Brain microvascular endothelial cell (primary cell): ENCODE results near the gene NR1I3.

Source experiments
- DNase-seq: peaks from one replicate; pipeline ENCODE4 v3.0.0-alpha.2; 2020
- H3K27ac ChIP-seq: fragments of 250-450 bp; sonication (Bioruptor Pico); 2 replicates; pipeline ENCODE4 v1.5.1; 2020; ENCODE audit warnings: mild to moderate bottlenecking, moderate library complexity
- H3K27me3 ChIP-seq: fragments of 250-450 bp; sonication (Bioruptor Pico); replicated peaks from 2 replicates; pipeline ENCODE4 v1.5.1; 2020; ENCODE audit warnings: mild to moderate bottlenecking
- H3K36me3 ChIP-seq: fragments of 250-450 bp; sonication (Bioruptor Pico); replicated peaks from 2 replicates; pipeline ENCODE4 v1.5.1; 2020; ENCODE audit warnings: mild to moderate bottlenecking
- H3K4me3 ChIP-seq: 2 replicates; pipeline ENCODE4 v1.5.1; 2011; ENCODE audit warnings: low read depth, mild to moderate bottlenecking, control low read depth, low read length, moderate library complexity
- in situ Hi-C: cut with HindIII; loops from 2 replicates; pipeline ENCODE4 v1.10.0; 2017; ENCODE audit warnings: low sequenced_read_pairs, low pct_ligation_motif_present
- TF ChIP-seq, protein P1 (sequence below): IDR thresholded peaks from 2 replicates; pipeline ENCODE4 v1.5.1; 2011; ENCODE audit warnings: low read depth, mild to moderate bottlenecking, moderate library complexity, low read length, control low read depth, inconsistent platforms; ENCODE audit errors: missing control alignments

Gene NR1I3

DNA sequence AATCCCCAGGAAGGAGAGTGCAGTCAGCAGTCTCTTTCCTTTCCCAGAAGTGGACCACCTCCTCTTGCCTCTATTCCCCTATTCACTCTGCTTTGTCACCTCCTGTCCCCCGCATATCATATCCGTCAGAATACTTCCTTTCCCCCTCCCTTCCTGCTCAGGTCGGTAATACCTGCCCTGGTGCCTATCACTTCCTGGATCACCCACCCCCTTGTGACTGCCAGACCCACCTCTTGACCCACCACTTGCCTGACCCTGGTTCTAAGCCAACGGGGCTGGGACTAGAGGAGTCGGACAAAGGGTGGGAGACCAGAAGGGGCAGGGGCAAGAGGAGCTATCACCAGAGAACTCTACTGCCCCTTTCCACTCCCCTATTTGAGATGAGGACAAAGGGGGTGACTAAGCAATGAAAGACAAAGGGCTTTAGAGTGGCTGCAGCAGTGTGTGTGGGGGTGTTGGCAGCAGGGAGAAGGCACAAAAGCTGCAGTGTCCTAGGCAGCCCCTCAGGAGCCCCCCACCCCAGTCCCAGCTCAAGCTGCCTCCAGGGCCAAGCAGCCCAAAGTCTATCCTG lies 37.5 kb downstream of the NR1I3 start:
- Histone ChIP-seq H3K27me3 (no peaks in the 10 kb centered on the region), H3K4me3 (no peak overlapping the region), H3K27ac (peak overlapping the region; percentile 93), H3K36me3 (peaks cover 12% of the 10 kb centered on the region)
- no peak for DNase-seq
- in situ Hi-C loops: loop anchor here (25.0 kb wide), 1 partner anchor 187 kb away; no protein-coding TSS in a partner anchor
- TF ChIP-seq, protein P1, sequence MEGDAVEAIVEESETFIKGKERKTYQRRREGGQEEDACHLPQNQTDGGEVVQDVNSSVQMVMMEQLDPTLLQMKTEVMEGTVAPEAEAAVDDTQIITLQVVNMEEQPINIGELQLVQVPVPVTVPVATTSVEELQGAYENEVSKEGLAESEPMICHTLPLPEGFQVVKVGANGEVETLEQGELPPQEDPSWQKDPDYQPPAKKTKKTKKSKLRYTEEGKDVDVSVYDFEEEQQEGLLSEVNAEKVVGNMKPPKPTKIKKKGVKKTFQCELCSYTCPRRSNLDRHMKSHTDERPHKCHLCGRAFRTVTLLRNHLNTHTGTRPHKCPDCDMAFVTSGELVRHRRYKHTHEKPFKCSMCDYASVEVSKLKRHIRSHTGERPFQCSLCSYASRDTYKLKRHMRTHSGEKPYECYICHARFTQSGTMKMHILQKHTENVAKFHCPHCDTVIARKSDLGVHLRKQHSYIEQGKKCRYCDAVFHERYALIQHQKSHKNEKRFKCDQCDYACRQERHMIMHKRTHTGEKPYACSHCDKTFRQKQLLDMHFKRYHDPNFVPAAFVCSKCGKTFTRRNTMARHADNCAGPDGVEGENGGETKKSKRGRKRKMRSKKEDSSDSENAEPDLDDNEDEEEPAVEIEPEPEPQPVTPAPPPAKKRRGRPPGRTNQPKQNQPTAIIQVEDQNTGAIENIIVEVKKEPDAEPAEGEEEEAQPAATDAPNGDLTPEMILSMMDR: no peak

- in situ Hi-C loops: loop anchor here (25.0 kb wide), 1 partner anchor 188 kb away; no protein-coding TSS in a partner anchor
- no peak for DNase-seq
- H3K4me3 ChIP-seq: no peak overlapping the region
- TF ChIP-seq, protein P1: no peak
- no peak overlapping the region for H3K27ac ChIP-seq
- H3K27me3 ChIP-seq: no peaks in the 10 kb centered on the region
- peaks cover 11% of the 10 kb centered on the region for H3K36me3 ChIP-seq
Measured at GRCh38 chr1:161199506-161200139, 38.4 kb downstream of the NR1I3 start.

- in situ Hi-C loops: no loop called here
- H3K27me3 ChIP-seq: no peaks in the 10 kb centered on the region
- TF ChIP-seq, protein P1: no peak
- H3K36me3 ChIP-seq: peaks cover 6% of the 10 kb centered on the region
- DNase-seq: peak; percentile 54
- H3K4me3 ChIP-seq: peak within 1 kb of the TSS; percentile 55
- no peak within 1 kb of the TSS for H3K27ac ChIP-seq
Measured at GRCh38 chr1:161198897-161199431, 39.0 kb downstream of the NR1I3 start, which contains the start of gene ADAMTS4. TSS of gene ADAMTS4 (minus strand) at chr1:161199054. CDS start at chr1:161198627, 427 bp downstream.

- Histone ChIP-seq H3K27ac (no peak overlapping the region), H3K27me3 (no peaks in the 10 kb centered on the region), H3K4me3 (peak overlapping the region; percentile 55), H3K36me3 (peaks cover under 1% of the 10 kb centered on the region)
- in situ Hi-C loops: no loop called here
- TF ChIP-seq, protein P1: no peak
- DNase-seq: no peak
Measured at GRCh38 chr1:161198194-161198896, 39.7 kb downstream of the NR1I3 start.

DNA sequence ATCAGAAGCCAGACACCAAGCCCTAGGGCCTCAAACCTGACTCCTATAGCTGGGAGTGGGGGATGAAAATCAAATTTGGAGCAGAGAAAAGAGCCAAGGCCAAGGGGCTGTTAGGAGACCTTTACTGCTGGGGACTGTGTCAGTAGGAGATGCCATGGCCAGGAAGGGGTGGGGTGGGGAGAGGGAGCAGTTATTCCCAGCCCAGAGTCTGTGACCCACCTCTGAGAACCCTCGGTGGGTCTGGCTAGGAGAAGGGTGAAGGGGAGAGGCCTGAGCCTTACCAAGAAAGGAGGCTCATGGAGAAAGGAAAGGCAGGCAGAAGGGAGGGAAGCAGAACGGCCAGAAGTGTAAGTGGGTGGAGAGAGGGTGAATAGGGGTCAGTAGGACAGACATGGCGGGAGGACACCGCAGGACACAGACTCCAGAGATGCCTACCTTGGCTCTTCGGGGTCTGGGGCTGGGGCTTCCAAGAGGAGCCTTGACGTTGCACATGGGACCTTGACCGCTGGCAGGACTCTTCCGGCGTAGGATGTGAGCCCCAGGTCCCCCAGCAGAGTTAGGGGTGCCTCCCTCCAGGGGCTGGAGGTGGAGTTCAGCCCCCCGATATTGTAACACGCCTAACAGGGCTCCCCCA lies 40.3 kb downstream of the NR1I3 start:
- Histone ChIP-seq H3K36me3 (no peaks in the 10 kb centered on the region), H3K27ac (peak overlapping the region; percentile 69), H3K4me3 (peak overlapping the region; percentile 55), H3K27me3 (no peaks in the 10 kb centered on the region)
- TF ChIP-seq, protein P1: no peak
- no peak for DNase-seq
- in situ Hi-C loops: no loop called here
